H1 (cell line): Measurements from ENCODE around the gene AMPD3. TPM values are rescaled to one million over a fixed set of nuclear protein-coding genes. Genes with fewer than 3 reads are reported as not detected.

ENCODE experiments used
- CTCF ChIA-PET: fragments of 300-600 bp; sonication (Branson Sonifier 250); formaldehyde crosslinking; loops from one replicate; lab custom pipeline; 2021; ENCODE audit not compliant: partially characterized antibody; lab: Charles Lee
- POLR2A ChIA-PET: fragments of 300-600 bp; sonication (Branson Sonifier 250); formaldehyde crosslinking; loops from one replicate; lab custom pipeline; 2021; ENCODE audit warnings: inconsistent platforms; ENCODE audit not compliant: partially characterized antibody; lab: Charles Lee
- DNase-seq, 2 experiments: peaks; one replicate each; pipeline versions ENCODE4 v3.0.0 to v3.0.0-alpha.2; 2010 to 2022; ENCODE audit warnings: low spot score in 2 of 2, low read depth in 1 of 2, mixed read lengths in 1 of 2
- FAIRE-seq: peaks from 2 replicates; lab custom pipeline; 2011; peaks lifted over from hg19 to GRCh38; lab: Jason Lieb, UNC
- H2AFZ ChIP-seq: 2 replicates; pipeline ENCODE4 v1.8.1; 2012; ENCODE audit warnings: low read length, inconsistent platforms
- H2AK5ac ChIP-seq: 2 replicates; pipeline ENCODE4 v1.6.1; 2013; ENCODE audit warnings: low read depth, low read length
- H2BK120ac ChIP-seq: replicated peaks from 2 replicates; pipeline ENCODE3; 2013; ENCODE audit warnings: low read depth, low read length, inconsistent platforms
- H2BK12ac ChIP-seq: 2 replicates; pipeline ENCODE4 v1.6.1; 2013; ENCODE audit warnings: low read depth, low read length
- H2BK15ac ChIP-seq: 2 replicates; pipeline ENCODE4 v1.6.1; 2013; ENCODE audit warnings: low read length
- H2BK20ac ChIP-seq: 2 replicates; pipeline ENCODE4 v1.6.1; 2013; ENCODE audit warnings: low read length
- H2BK5ac ChIP-seq: 2 replicates; pipeline ENCODE4 v1.6.1; 2013; ENCODE audit warnings: low read depth, low read length
- H3K14ac ChIP-seq: 2 replicates; pipeline ENCODE4 v1.6.1; 2013; ENCODE audit warnings: inconsistent platforms; ENCODE audit not compliant: insufficient read length
- H3K18ac ChIP-seq: 2 replicates; pipeline ENCODE4 v1.6.1; 2013; ENCODE audit warnings: low read length; ENCODE audit errors: extremely low read depth
- H3K23ac ChIP-seq: 2 replicates; pipeline ENCODE4 v1.6.1; 2013; ENCODE audit warnings: inconsistent platforms; ENCODE audit not compliant: insufficient read length
- H3K23me2 ChIP-seq: 2 replicates; pipeline ENCODE4 v1.6.1; 2013; ENCODE audit warnings: low read depth, low read length
- H3K27ac ChIP-seq: 2 replicates; pipeline ENCODE4 v1.6.1; 2011; ENCODE audit warnings: low read depth, low read length, inconsistent platforms
- H3K27me3 ChIP-seq, 4 experiments: replicated peaks in 1 of 4; 1 replicate in 1 of 4; 2 replicates in 3 of 4; pipeline versions ENCODE4 v1.6.1 to v1.8.1; 2011 to 2013; ENCODE audit warnings: low read length in 3 of 4, mild to moderate bottlenecking in 3 of 4, inconsistent platforms in 2 of 4, mixed read lengths in 2 of 4, moderate library complexity in 1 of 4; ENCODE audit not compliant: control insufficient read depth in 3 of 4, insufficient read depth in 3 of 4; ENCODE audit errors: extremely low read depth in 1 of 4
- H3K36me3 ChIP-seq, 4 experiments: 2 replicates each; pipeline versions ENCODE4 v1.6.1 to v1.8.1; 2011 to 2013; ENCODE audit warnings: mild to moderate bottlenecking in 4 of 4, low read length in 3 of 4, moderate library complexity in 2 of 4, control low read depth in 1 of 4, inconsistent platforms in 1 of 4; ENCODE audit not compliant: insufficient read depth in 4 of 4, control insufficient read depth in 2 of 4
- H3K4ac ChIP-seq: replicated peaks from 2 replicates; pipeline ENCODE3; 2013; ENCODE audit warnings: low read length, low read depth, mixed read lengths, inconsistent platforms; ENCODE audit not compliant: insufficient read length
- H3K4me1 ChIP-seq, 4 experiments: replicated peaks in 1 of 4; 1 replicate in 1 of 4; 2 replicates in 3 of 4; pipeline versions ENCODE4 v1.6.1 to v1.8.1; 2011 to 2013; ENCODE audit warnings: low read length in 3 of 4, inconsistent platforms in 2 of 4, mixed read lengths in 1 of 4; ENCODE audit not compliant: insufficient read depth in 4 of 4, control insufficient read depth in 3 of 4
- H3K4me2 ChIP-seq, 2 experiments: 2 replicates each; pipeline versions ENCODE4 v1.6.1 to v1.8.1; 2011 to 2013; ENCODE audit warnings: low read depth in 2 of 2, low read length in 2 of 2, control low read depth in 1 of 2, inconsistent platforms in 1 of 2, mild to moderate bottlenecking in 1 of 2; ENCODE audit not compliant: insufficient read depth in 1 of 2
- H3K4me3 ChIP-seq, 4 experiments: fragments of 200-600, 300-600 bp in 1 of 4; sonication (generic), shearing (Covaris generic), sonication (Bioruptor Twin) in 1 of 4; 2 replicates each; pipeline versions ENCODE4 v1.5.1 to v1.8.1; 2011 to 2016; ENCODE audit warnings: low read length in 4 of 4, low read depth in 3 of 4, control low read depth in 2 of 4, inconsistent platforms in 2 of 4, mild to moderate bottlenecking in 2 of 4, mixed read lengths in 1 of 4, moderate library complexity in 1 of 4; ENCODE audit not compliant: insufficient read depth in 2 of 4; ENCODE audit errors: extremely low read depth in 1 of 4
- H3K56ac ChIP-seq: replicated peaks from 2 replicates; pipeline ENCODE3; 2013; ENCODE audit warnings: low read depth, mild to moderate bottlenecking, mixed read lengths, low read length, inconsistent platforms; ENCODE audit not compliant: insufficient read length
- H3K79me1 ChIP-seq: 2 replicates; pipeline ENCODE4 v1.6.1; 2013; ENCODE audit warnings: low read depth, low read length, control low read depth
- H3K79me2 ChIP-seq, 2 experiments: 2 replicates each; pipeline versions ENCODE4 v1.6.1 to v1.8.1; 2012 to 2013; ENCODE audit warnings: low read length in 2 of 2, mild to moderate bottlenecking in 2 of 2, inconsistent platforms in 1 of 2; ENCODE audit not compliant: insufficient read depth in 2 of 2, control insufficient read depth in 1 of 2
- H3K9ac ChIP-seq, 4 experiments: replicated peaks in 1 of 4; 1 replicate in 1 of 4; 2 replicates in 3 of 4; pipeline versions ENCODE4 v1.6.1 to v1.8.1; 2011 to 2013; ENCODE audit warnings: low read depth in 3 of 4, low read length in 3 of 4, control low read depth in 2 of 4, mild to moderate bottlenecking in 2 of 4, moderate library complexity in 2 of 4, inconsistent platforms in 1 of 4; ENCODE audit errors: extremely low read depth in 1 of 4
- H3K9me3 ChIP-seq, 2 experiments: 2 replicates each; pipeline versions ENCODE4 v1.6.1 to v1.8.1; 2012 to 2013; ENCODE audit warnings: mild to moderate bottlenecking in 2 of 2, moderate library complexity in 2 of 2, control low read depth in 1 of 2, inconsistent platforms in 1 of 2, low read depth in 1 of 2, low read length in 1 of 2, mixed read lengths in 1 of 2; ENCODE audit not compliant: insufficient read depth in 2 of 2
- H4K20me1 ChIP-seq, 2 experiments: replicated peaks in 1 of 2; 2 replicates each; pipeline versions ENCODE3 to v1.8.1; 2011 to 2013; ENCODE audit warnings: inconsistent platforms in 2 of 2, low read length in 2 of 2, mild to moderate bottlenecking in 1 of 2; ENCODE audit not compliant: insufficient read depth in 2 of 2, control insufficient read depth in 1 of 2
- H4K5ac ChIP-seq: 2 replicates; pipeline ENCODE4 v1.6.1; 2013; ENCODE audit warnings: low read length, low read depth, mixed read lengths, inconsistent platforms; ENCODE audit not compliant: insufficient read length
- H4K8ac ChIP-seq: 2 replicates; pipeline ENCODE4 v1.8.0; 2013; ENCODE audit warnings: mild to moderate bottlenecking, moderate library complexity, low read length, inconsistent platforms; ENCODE audit not compliant: insufficient read depth; ENCODE audit errors: extremely low read depth
- H4K91ac ChIP-seq: replicated peaks from 2 replicates; pipeline ENCODE3; 2013; ENCODE audit warnings: low read length, mixed read lengths, inconsistent platforms; ENCODE audit not compliant: insufficient read length
- ASH2L ChIP-seq: fragments of 200-600, 300-600 bp; sonication (generic); IDR thresholded peaks from one replicate; pipeline ENCODE4 v1.7.1; 2017; ENCODE audit warnings: low read length
- CHD1 ChIP-seq: IDR thresholded peaks from 2 replicates; pipeline ENCODE4 v1.6.1; 2012; ENCODE audit warnings: low read depth, low read length, improper control_type of control experiment
- NRF1 ChIP-seq: IDR thresholded peaks from 2 replicates; pipeline ENCODE4 v1.6.1; 2011; ENCODE audit warnings: mild to moderate bottlenecking, low read depth, low read length, improper control_type of control experiment
- PHF8 ChIP-seq: fragments of 200-600 bp; sonication (generic); conservative IDR thresholded peaks from 2 replicates; pipeline ENCODE4 v1.7.1; 2012; ENCODE audit warnings: low read depth, mild to moderate bottlenecking, inconsistent platforms, low read length, moderate library complexity
- RAD21 ChIP-seq, 2 experiments: IDR thresholded peaks in 1 of 2; conservative IDR thresholded peaks in 1 of 2; 2 replicates each; pipeline ENCODE4 v1.6.1; 2011; ENCODE audit warnings: low read depth in 2 of 2, low read length in 2 of 2, improper control_type of control experiment in 1 of 2, inconsistent platforms in 1 of 2, mild to moderate bottlenecking in 1 of 2, moderate library complexity in 1 of 2
- WGBS, 2 experiments: shearing (Covaris generic) in 1 of 2; methylation state at CpG; one replicate each; pipeline versions ENCODE4 v1.1.6 to v1.1.7; 2013 to 2015; ENCODE audit warnings: low lambda C conversion rate in 2 of 2, mixed read lengths in 2 of 2, inconsistent platforms in 1 of 2, low coverage in 1 of 2, missing lambda C conversion rate in 1 of 2; ENCODE audit not compliant: insufficient replicate concordance in 2 of 2, insufficient coverage in 1 of 2, insufficient read length in 1 of 2; ENCODE audit errors: extremely low coverage in 1 of 2, missing lambda C conversion rate in 1 of 2; 5-methylcytosine and 5-hydroxymethylcytosine counted together
- polyA plus RNA-seq, 7 experiments: library from polyadenylated mRNA; depleted of rRNA in 3 of 7; stranded (reverse) in 5 of 7; unstranded in 2 of 7; fragments of >200 nt in 5 of 7; fragments of 200-250 nt in 2 of 7; gene quantifications; 1 replicate in 5 of 7; 2 replicates in 1 of 7; 4 replicates in 1 of 7; pipeline versions ENCODE4 v1.2.1 to v1.2.3, GENCODE V29; 2011 to 2013; ENCODE audit warnings: missing spikeins in 2 of 7, mixed read lengths in 2 of 7
- total RNA-seq: library from RNA; stranded (reverse); fragmentation: NEBNext Ultra II Directional; extraction: Animal tissue kit (Norgen Biotek cat#: 25700); gene quantifications from 2 replicates; pipeline ENCODE4 v1.2.1, GENCODE V29; 2021
- TF ChIP-seq, protein P1 (sequence below): IDR thresholded peaks from 2 replicates; pipeline ENCODE4 v1.6.1; 2012; ENCODE audit warnings: inconsistent platforms
- TF ChIP-seq, protein P2 (sequence below), 3 experiments: IDR thresholded peaks; 1 replicate in 2 of 3; 2 replicates in 1 of 3; pipeline versions ENCODE4 v1.5.1 to v1.6.1; 2011; ENCODE audit warnings: low read length in 3 of 3, mild to moderate bottlenecking in 3 of 3, inconsistent platforms in 2 of 3, low read depth in 1 of 3, moderate library complexity in 1 of 3; ENCODE audit not compliant: insufficient read depth in 1 of 3; ENCODE audit errors: control extremely low read depth in 1 of 3

Gene AMPD3
- total and polyA plus RNA-seq, 2 of the 8 experiments (the other 6 are each of a cell fraction or from before 2014, with no cell fraction given) = 4.0 to 6.3 TPM

DNA sequence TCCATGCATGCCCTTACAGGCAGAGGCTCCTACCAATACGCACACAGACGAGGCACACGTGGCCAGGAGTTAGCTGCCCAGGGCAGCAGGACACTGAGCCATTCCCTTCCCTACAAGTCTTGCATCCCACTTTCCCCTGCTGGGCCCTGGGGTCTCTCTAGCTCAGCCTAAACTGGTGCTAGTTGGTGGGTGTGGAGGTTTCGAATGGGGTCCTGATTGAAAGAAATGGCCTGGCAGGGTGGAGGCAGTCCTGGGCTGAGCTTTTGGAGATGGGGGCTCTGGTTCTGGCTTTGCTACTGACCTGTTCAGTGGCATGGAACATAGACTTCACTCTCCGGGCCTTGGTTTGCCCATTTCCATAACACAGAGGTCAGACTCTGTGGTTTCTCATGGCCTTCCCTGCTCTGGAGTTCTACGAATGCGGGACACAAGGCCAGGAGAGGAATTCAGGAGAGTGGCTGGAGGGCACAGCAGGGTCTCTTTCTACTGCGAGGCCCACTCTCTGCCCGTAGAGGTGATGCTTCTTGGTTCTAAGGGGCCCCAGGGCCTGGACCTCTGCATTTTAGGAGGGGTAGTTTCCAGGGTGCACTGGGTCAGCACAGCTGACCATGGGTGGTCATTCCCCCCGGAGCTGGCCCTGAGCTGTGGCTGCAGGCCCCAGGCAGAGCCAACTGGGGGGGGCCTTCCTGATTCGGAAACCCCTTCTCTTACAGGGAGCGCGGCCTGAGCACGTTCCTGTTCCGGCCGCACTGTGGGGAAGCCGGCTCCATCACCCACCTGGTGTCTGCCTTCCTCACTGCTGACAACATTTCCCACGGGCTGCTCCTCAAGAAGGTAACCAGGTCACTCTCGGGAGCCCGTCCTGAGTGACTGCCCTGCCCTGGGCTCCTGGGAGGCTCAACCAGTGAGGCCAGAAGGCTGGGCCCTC, 46.0 kb downstream of the AMPD3 start:
- WGBS, 2 experiments = 95% methylated on average over 20 of the region's 20 CpGs; no CpG with 5 or more reads in 1 of the 2 experiments
- ChIA-PET POLR2A (no interaction called here), CTCF (interaction anchor here (0.5 to 1.2 kb wide), 2 partner anchors 23 to 134 kb away, joined by 3 read pairs; no protein-coding TSS in a partner anchor)
- H3K18ac ChIP-seq = no peak overlapping the region
- no peaks in the 10 kb centered on the region for H3K9me3 ChIP-seq
- no peak for TF ChIP-seq ASH2L
- TF ChIP-seq PHF8 = no peak
- TF ChIP-seq, protein P1, sequence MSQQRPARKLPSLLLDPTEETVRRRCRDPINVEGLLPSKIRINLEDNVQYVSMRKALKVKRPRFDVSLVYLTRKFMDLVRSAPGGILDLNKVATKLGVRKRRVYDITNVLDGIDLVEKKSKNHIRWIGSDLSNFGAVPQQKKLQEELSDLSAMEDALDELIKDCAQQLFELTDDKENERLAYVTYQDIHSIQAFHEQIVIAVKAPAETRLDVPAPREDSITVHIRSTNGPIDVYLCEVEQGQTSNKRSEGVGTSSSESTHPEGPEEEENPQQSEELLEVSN = no peak
- TF ChIP-seq CHD1 = no peak
- no peak for TF ChIP-seq NRF1
- TF ChIP-seq, protein P2, sequence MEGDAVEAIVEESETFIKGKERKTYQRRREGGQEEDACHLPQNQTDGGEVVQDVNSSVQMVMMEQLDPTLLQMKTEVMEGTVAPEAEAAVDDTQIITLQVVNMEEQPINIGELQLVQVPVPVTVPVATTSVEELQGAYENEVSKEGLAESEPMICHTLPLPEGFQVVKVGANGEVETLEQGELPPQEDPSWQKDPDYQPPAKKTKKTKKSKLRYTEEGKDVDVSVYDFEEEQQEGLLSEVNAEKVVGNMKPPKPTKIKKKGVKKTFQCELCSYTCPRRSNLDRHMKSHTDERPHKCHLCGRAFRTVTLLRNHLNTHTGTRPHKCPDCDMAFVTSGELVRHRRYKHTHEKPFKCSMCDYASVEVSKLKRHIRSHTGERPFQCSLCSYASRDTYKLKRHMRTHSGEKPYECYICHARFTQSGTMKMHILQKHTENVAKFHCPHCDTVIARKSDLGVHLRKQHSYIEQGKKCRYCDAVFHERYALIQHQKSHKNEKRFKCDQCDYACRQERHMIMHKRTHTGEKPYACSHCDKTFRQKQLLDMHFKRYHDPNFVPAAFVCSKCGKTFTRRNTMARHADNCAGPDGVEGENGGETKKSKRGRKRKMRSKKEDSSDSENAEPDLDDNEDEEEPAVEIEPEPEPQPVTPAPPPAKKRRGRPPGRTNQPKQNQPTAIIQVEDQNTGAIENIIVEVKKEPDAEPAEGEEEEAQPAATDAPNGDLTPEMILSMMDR (IDR thresholded peaks at IDR 0.05; ENCODE audit: control extremely low read depth in 1 of 3, insufficient read depth in 1 of 3, low read depth in 1 of 3, low read length in 3 of 3) = no peak
- TF ChIP-seq RAD21 (IDR thresholded peaks at IDR 0.05 in 1 of 2, conservative IDR thresholded peaks at IDR 0.05 in 1 of 2; ENCODE audit: low read depth in 2 of 2, low read length in 2 of 2) = no peak
- H3K4me3 ChIP-seq = no peak overlapping the region
- H3K9ac ChIP-seq = no peak overlapping the region
- no peak overlapping the region for H3K27ac ChIP-seq
- no peaks in the 10 kb centered on the region; a peak in 1 of 7 replicates for H3K27me3 ChIP-seq
- no peaks in the 10 kb centered on the region for H3K23me2 ChIP-seq
- no peak overlapping the region for H2BK12ac ChIP-seq
- FAIRE-seq (no peak), DNase-seq (no peak)
- no peak overlapping the region for H3K4me2 ChIP-seq
- H3K4ac ChIP-seq = no peak overlapping the region
- 0 out of 7 replicates have a peak, but pooled peaks cover 0 to 3% (median 0%) of the 10 kb centered on the region in 4 experiments for H3K4me1 ChIP-seq
- 0 out of 2 replicates have a peak overlapping the region, but pooled peaks have one; percentile 4 for H2AK5ac ChIP-seq
- H3K36me3 ChIP-seq = no peaks in the 10 kb centered on the region; a peak in 1 of 8 replicates
- peak overlapping the region; percentile 18; the same call in 1 of the 2 replicates for H4K8ac ChIP-seq
- H3K79me1 ChIP-seq = no peaks in the 10 kb centered on the region
- H2BK20ac ChIP-seq = no peak overlapping the region
- no peak overlapping the region for H2BK5ac ChIP-seq
- H2BK15ac ChIP-seq = no peak overlapping the region
- H3K23ac ChIP-seq = no peak overlapping the region
- no peaks in the 10 kb centered on the region for H3K79me2 ChIP-seq
- peaks cover 0 to 9% of the 10 kb centered on the region in 2 experiments for H4K20me1 ChIP-seq
- H2BK120ac ChIP-seq = no peak overlapping the region
- H2AFZ ChIP-seq = no peak overlapping the region
- no peak overlapping the region for H3K14ac ChIP-seq
- H4K91ac ChIP-seq = no peak overlapping the region
- no peak overlapping the region for H3K56ac ChIP-seq
- H4K5ac ChIP-seq = no peak overlapping the region
